ENCODE measurements around the gene LRRC8D. TPM values are rescaled to one million over a fixed set of nuclear protein-coding genes. Genes with fewer than 3 reads are reported as not detected.

LRRC8D gene
- total and polyA plus RNA-seq, 2 donors from 2014 or later: 16.3 to 36.6 TPM

- no peak overlapping the region for H3K27ac ChIP-seq (ENCODE audit: low read depth in 2 of 2, low read length in 2 of 2)
- H3K4me1 ChIP-seq (ENCODE audit: control insufficient read depth in 2 of 3, insufficient read depth in 2 of 3, low read depth in 1 of 3, low read length in 3 of 3): no peaks in the 10 kb centered on the region
- intact Hi-C loops (cut with DNase I): no loop called here
- FAIRE-seq (no peak), DNase-seq (no peak)
- H3K9me3 ChIP-seq (ENCODE audit: control insufficient read depth in 2 of 3, insufficient read depth in 1 of 3, low read length in 3 of 3): peaks cover 0 to 3% (median 0%) of the 10 kb centered on the region in 3 donors
- no peak overlapping the region for H3K9ac ChIP-seq (ENCODE audit: low read length in 3 of 3)
- H3K27me3 ChIP-seq (ENCODE audit: control insufficient read depth, insufficient read depth, low read length): no peaks in the 10 kb centered on the region
- TF ChIP-seq, protein P1, sequence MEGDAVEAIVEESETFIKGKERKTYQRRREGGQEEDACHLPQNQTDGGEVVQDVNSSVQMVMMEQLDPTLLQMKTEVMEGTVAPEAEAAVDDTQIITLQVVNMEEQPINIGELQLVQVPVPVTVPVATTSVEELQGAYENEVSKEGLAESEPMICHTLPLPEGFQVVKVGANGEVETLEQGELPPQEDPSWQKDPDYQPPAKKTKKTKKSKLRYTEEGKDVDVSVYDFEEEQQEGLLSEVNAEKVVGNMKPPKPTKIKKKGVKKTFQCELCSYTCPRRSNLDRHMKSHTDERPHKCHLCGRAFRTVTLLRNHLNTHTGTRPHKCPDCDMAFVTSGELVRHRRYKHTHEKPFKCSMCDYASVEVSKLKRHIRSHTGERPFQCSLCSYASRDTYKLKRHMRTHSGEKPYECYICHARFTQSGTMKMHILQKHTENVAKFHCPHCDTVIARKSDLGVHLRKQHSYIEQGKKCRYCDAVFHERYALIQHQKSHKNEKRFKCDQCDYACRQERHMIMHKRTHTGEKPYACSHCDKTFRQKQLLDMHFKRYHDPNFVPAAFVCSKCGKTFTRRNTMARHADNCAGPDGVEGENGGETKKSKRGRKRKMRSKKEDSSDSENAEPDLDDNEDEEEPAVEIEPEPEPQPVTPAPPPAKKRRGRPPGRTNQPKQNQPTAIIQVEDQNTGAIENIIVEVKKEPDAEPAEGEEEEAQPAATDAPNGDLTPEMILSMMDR (IDR thresholded peaks at IDR 0.05; ENCODE audit: borderline replicate concordance, extremely low read depth, insufficient read depth): no peak
- H3K4me3 ChIP-seq (ENCODE audit: low read length in 3 of 3): no peak overlapping the region
- peaks cover 3 to 16% (median 11%) of the 10 kb centered on the region in 3 donors for H3K36me3 ChIP-seq (ENCODE audit: control insufficient read depth in 2 of 3, insufficient read depth in 3 of 3, low read length in 3 of 3)
These were observed 108.7 kb downstream of the LRRC8D start for GRCh38 chr1:89929467-89930063.

DNA sequence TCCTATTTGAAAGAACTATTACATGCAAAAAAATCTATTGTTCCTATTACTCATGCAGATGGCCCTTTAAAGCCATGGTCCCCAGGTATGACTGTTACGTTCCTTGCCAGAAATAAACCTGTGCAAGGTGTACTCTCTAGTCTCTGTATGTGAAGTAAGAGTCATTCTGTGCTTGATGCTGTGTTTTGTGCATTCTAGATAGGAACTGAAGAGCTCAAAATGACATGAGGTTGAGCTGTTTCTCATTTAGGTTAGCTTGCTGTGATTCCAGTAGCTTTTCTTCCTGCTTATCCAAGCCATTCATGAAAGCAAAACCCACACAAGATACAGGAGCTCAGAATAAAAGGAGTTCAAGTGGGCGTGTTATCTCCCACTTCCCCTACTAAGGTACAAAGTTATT, 109.7 kb downstream of the LRRC8D start:
- no peaks in the 10 kb centered on the region for H3K4me1 ChIP-seq (ENCODE audit: control insufficient read depth in 2 of 3, insufficient read depth in 2 of 3, low read depth in 1 of 3, low read length in 3 of 3)
- intact Hi-C loops (cut with DNase I): no loop called here
- FAIRE-seq (no peak), DNase-seq (no peak)
- H3K36me3 ChIP-seq (ENCODE audit: control insufficient read depth in 2 of 3, insufficient read depth in 3 of 3, low read length in 3 of 3): peaks cover 3 to 17% (median 14%) of the 10 kb centered on the region in 3 donors
- no peak overlapping the region for H3K27ac ChIP-seq (ENCODE audit: low read depth in 2 of 2, low read length in 2 of 2)
- H3K4me3 ChIP-seq (ENCODE audit: low read length in 3 of 3): no peak overlapping the region
- TF ChIP-seq, protein P1 (IDR thresholded peaks at IDR 0.05; ENCODE audit: borderline replicate concordance, extremely low read depth, insufficient read depth): no peak
- H3K9ac ChIP-seq (ENCODE audit: low read length in 3 of 3): no peak overlapping the region
- no peaks in the 10 kb centered on the region for H3K27me3 ChIP-seq (ENCODE audit: control insufficient read depth, insufficient read depth, low read length)
- peaks cover 0 to 2% (median 0%) of the 10 kb centered on the region in 3 donors for H3K9me3 ChIP-seq (ENCODE audit: control insufficient read depth in 2 of 3, insufficient read depth in 1 of 3, low read length in 3 of 3)

DNA sequence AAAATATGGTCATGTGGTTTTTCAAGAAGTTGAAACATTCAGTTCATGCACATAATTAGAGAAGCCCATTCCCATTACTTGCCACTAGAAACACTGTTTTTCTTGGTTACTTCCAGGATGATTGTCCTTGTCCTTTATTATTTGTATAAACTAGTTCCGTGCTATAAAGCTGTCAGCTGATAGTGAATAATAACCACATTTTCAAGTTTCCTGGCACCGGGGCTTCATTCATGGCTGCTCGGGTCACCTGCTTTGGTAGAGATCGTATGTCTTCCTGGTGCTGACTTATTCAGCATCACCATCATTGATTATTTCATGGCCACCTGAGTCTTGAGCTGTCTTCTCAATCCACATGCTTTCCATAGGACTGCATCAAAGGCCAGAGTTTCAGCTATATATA, 111.1 kb downstream of the LRRC8D start:
- no peak overlapping the region for H3K9ac ChIP-seq (ENCODE audit: low read length in 3 of 3)
- peak in 3 of 5 donors; percentile 61 to 84 (median 75) for DNase-seq
- no peak overlapping the region for H3K27ac ChIP-seq (ENCODE audit: low read depth in 2 of 2, low read length in 2 of 2)
- H3K4me3 ChIP-seq (ENCODE audit: low read length in 3 of 3): no peak overlapping the region
- H3K36me3 ChIP-seq (ENCODE audit: control insufficient read depth in 2 of 3, insufficient read depth in 3 of 3, low read length in 3 of 3): peaks cover 3 to 17% (median 14%) of the 10 kb centered on the region in 3 donors
- intact Hi-C loops (cut with DNase I): no loop called here
- no peak for FAIRE-seq
- TF ChIP-seq, protein P1 (IDR thresholded peaks at IDR 0.05; ENCODE audit: borderline replicate concordance, extremely low read depth, insufficient read depth): no peak
- H3K9me3 ChIP-seq (ENCODE audit: control insufficient read depth in 2 of 3, insufficient read depth in 1 of 3, low read length in 3 of 3): peaks cover 0 to 2% (median 0%) of the 10 kb centered on the region in 3 donors
- H3K27me3 ChIP-seq (ENCODE audit: control insufficient read depth, insufficient read depth, low read length): no peaks in the 10 kb centered on the region
- H3K4me1 ChIP-seq (ENCODE audit: control insufficient read depth in 2 of 3, insufficient read depth in 2 of 3, low read depth in 1 of 3, low read length in 3 of 3): no peaks in the 10 kb centered on the region

Data from kidney (tissue), 14 donors.